PC-3 (cell line): ENCODE measurements around the gene MAPKAPK3. TPM values are rescaled to one million over a fixed set of nuclear protein-coding genes. Genes with fewer than 3 reads are reported as not detected.
"Not testable (repeated sequence)": the region's sequence is repeated elsewhere in the genome, so short reads cannot be mapped to it uniquely, and the experiment has no call there.

Experiments
- ATAC-seq: fragments of 200-7000 bp; cut with Tn5 transposase; 2 replicates; pipeline ENCODE4 v1.9.1; 2020; ENCODE audit warnings: mild to moderate bottlenecking, moderate library complexity
- BruUV-seq: library from RNA; stranded (reverse); fragments of 400-500 nt; replicated peaks from 2 replicates; lab custom pipeline; 2021; lab: Mats Ljungman, UMichigan
- CTCF ChIA-PET: fragments of 300-600 bp; sonication (Branson Sonifier 250); formaldehyde crosslinking; loops from one replicate; lab custom pipeline; 2022; ENCODE audit warnings: antibody characterized with exemption; lab: Charles Lee
- POLR2A ChIA-PET: fragments of 300-600 bp; sonication (Branson Sonifier 250); formaldehyde crosslinking; loops from one replicate; lab custom pipeline; 2022; ENCODE audit warnings: antibody characterized with exemption; ENCODE audit not compliant: unreplicated experiment; lab: Charles Lee
- DNase-seq: peaks from one replicate; pipeline ENCODE4 v3.0.0-alpha.2; 2015
- H2AFZ ChIP-seq: fragments of 300-600 bp; sonication (generic); 2 replicates; pipeline ENCODE4 v1.6.0; 2016; ENCODE audit warnings: antibody characterized with exemption, low read length
- H3F3A ChIP-seq: fragments of 300-600 bp; sonication (generic); one replicate; pipeline ENCODE4 v1.6.0; 2017; ENCODE audit warnings: antibody characterized with exemption, low read length, control low read depth, mild to moderate bottlenecking; ENCODE audit not compliant: unreplicated experiment
- H3K27ac ChIP-seq: fragments of 300-600 bp; sonication (generic); 2 replicates; pipeline ENCODE4 v1.5.1; 2016; ENCODE audit warnings: mild to moderate bottlenecking, low read length
- H3K27me3 ChIP-seq: fragments of 300-600 bp; sonication (generic); 2 replicates; pipeline ENCODE4 v1.6.1; 2016; ENCODE audit warnings: low read length, mixed read lengths
- H3K36me3 ChIP-seq: fragments of 300-600 bp; sonication (generic); 2 replicates; pipeline ENCODE4 v1.6.1; 2016; ENCODE audit warnings: low read depth, mixed run types, low read length, mixed read lengths
- H3K4me1 ChIP-seq: fragments of 300-600 bp; sonication (generic); 2 replicates; pipeline ENCODE4 v1.5.1; 2016; ENCODE audit warnings: low read length; ENCODE audit not compliant: insufficient read depth
- H3K4me2 ChIP-seq: fragments of 300-600 bp; sonication (generic); 2 replicates; pipeline ENCODE4 v1.6.0; 2016; ENCODE audit warnings: low read length
- H3K4me3 ChIP-seq: fragments of 300-600 bp; sonication (generic); 2 replicates; pipeline ENCODE4 v1.5.1; 2016; ENCODE audit warnings: mild to moderate bottlenecking, low read length, mixed read lengths
- H3K79me2 ChIP-seq: fragments of 300-600 bp; sonication (generic); 2 replicates; pipeline ENCODE4 v1.6.1; 2017; ENCODE audit warnings: low read length, mixed read lengths
- H3K9ac ChIP-seq: fragments of 300-600 bp; sonication (generic); 2 replicates; pipeline ENCODE4 v1.6.0; 2016; ENCODE audit warnings: mild to moderate bottlenecking, low read length
- H3K9me2 ChIP-seq: fragments of 300-600 bp; sonication (generic); replicated peaks from 2 replicates; pipeline ENCODE4 v1.6.1; 2016; ENCODE audit warnings: mixed run types, low read length, mixed read lengths
- H3K9me3 ChIP-seq: fragments of 300-600 bp; sonication (generic); 2 replicates; pipeline ENCODE4 v1.6.1; 2016; ENCODE audit warnings: low read length, mixed read lengths
- H4K20me1 ChIP-seq: fragments of 300-600 bp; sonication (generic); 2 replicates; pipeline ENCODE4 v1.6.1; 2016; ENCODE audit warnings: low read length, mixed read lengths
- EZH2 ChIP-seq: fragments of 300-600 bp; sonication (generic); IDR thresholded peaks from one replicate; pipeline ENCODE4 v1.6.1; 2017; ENCODE audit warnings: antibody characterized with exemption, mild to moderate bottlenecking, low read length; ENCODE audit not compliant: unreplicated experiment
- EZH2phosphoT487 ChIP-seq: fragments of 300-600 bp; sonication (generic); IDR thresholded peaks from 2 replicates; pipeline ENCODE4 v1.6.1; 2018; ENCODE audit warnings: mild to moderate bottlenecking, antibody characterized with exemption, low read length, borderline replicate concordance
- intact Hi-C: fragments of 100-400 bp; cut with micrococcal nuclease; formaldehyde crosslinking; loops from 2 replicates; pipeline ENCODE4 v1.9.0; 2023
- total RNA-seq: library from RNA; depleted of rRNA; stranded (reverse); fragments of >200 nt; gene quantifications from 2 replicates; pipeline ENCODE4 v1.2.3, GENCODE V29; 2014
- TF ChIP-seq, protein P1 (sequence below): fragments of 300-600 bp; sonication (generic); conservative IDR thresholded peaks from 2 replicates; pipeline ENCODE4 v1.5.1; 2017; ENCODE audit warnings: antibody characterized with exemption, low read depth, mild to moderate bottlenecking, low read length

MAPKAPK3 gene
- total RNA-seq, 1 experiment from 2014 or later, result 142 TPM

DNA sequence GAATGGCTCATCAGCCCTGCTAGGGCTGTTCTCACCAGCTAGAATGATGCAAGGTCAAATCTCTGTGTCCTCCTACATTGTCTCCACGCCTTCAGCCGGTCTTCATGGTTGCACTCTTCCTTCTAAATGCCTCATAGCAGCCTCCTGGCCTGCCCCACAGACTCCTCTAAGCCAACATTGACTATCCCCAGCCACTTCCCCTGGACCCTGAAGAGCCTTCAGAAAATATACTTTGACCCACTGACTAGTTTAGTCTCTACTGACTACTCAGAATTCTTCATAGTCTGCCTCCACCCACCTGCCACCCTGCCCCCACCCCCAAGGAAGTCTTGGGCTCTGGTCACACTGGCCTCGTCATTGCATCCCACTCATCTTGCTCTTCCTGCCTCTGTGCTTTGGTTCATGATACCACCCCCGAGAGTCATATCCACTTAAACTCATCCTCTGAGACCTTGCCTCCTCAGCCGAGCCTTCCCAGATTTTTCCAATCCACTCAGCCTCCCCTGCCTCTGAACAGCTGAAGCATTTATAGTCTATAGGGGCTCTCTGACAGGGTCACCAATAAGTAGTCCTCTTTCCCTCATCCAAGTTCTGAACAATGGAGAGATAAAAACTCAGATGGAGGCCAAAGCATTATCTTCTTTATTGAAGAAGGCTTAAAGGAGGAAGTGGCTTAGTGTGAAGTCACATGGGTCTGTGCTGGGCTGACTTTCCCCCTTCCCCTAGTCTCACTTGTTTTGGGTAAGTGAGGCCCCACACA is 48.3 kb downstream of the MAPKAPK3 start:
- POLR2A ChIA-PET, result no interaction called here
- H3F3A ChIP-seq, result no peaks in the 10 kb centered on the region
- no peak overlapping the region for H3K4me2 ChIP-seq
- no peak for ATAC-seq
- H3K27ac ChIP-seq, result no peak overlapping the region
- H3K9me3 ChIP-seq, result no peaks in the 10 kb centered on the region
- DNase-seq, result no peak
- H3K4me1 ChIP-seq, result no peaks in the 10 kb centered on the region
- H3K9ac ChIP-seq, result no peak overlapping the region
- TF ChIP-seq EZH2phosphoT487, result no peak
- no peak for TF ChIP-seq EZH2
- TF ChIP-seq, protein P1, sequence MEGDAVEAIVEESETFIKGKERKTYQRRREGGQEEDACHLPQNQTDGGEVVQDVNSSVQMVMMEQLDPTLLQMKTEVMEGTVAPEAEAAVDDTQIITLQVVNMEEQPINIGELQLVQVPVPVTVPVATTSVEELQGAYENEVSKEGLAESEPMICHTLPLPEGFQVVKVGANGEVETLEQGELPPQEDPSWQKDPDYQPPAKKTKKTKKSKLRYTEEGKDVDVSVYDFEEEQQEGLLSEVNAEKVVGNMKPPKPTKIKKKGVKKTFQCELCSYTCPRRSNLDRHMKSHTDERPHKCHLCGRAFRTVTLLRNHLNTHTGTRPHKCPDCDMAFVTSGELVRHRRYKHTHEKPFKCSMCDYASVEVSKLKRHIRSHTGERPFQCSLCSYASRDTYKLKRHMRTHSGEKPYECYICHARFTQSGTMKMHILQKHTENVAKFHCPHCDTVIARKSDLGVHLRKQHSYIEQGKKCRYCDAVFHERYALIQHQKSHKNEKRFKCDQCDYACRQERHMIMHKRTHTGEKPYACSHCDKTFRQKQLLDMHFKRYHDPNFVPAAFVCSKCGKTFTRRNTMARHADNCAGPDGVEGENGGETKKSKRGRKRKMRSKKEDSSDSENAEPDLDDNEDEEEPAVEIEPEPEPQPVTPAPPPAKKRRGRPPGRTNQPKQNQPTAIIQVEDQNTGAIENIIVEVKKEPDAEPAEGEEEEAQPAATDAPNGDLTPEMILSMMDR, result no peak
- BruUV-seq, result no TSS peak
- H3K27me3 ChIP-seq, result no peaks in the 10 kb centered on the region
- H2AFZ ChIP-seq, result no peak overlapping the region
- H3K9me2 ChIP-seq, result no peaks in the 10 kb centered on the region
- CTCF ChIA-PET, result no interaction called here
- no peaks in the 10 kb centered on the region for H3K36me3 ChIP-seq
- no peaks in the 10 kb centered on the region for H4K20me1 ChIP-seq
- H3K4me3 ChIP-seq, result no peak overlapping the region
- intact Hi-C loops, result no loop called here
- no peaks in the 10 kb centered on the region for H3K79me2 ChIP-seq

DNA sequence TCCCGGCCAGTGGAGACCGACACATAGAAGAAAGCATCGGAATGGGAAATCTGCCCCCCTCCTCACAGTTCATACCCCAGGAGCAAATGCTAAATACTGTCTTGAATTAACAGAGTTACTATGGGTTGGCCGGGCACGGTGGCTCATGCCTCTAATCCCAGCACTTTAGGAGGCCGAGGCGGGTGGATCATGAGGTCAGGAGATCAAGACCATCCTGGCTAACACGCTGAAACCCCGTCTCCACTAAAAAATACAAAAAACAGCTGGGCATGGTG is 48.8 kb downstream of the MAPKAPK3 start:
- H3K9ac ChIP-seq, H3F3A ChIP-seq, H4K20me1 ChIP-seq, H3K9me2 ChIP-seq, H3K4me2 ChIP-seq, H2AFZ ChIP-seq, H3K79me2 ChIP-seq, BruUV-seq, H3K36me3 ChIP-seq, DNase-seq, ATAC-seq, H3K4me1 ChIP-seq, H3K27ac ChIP-seq, POLR2A ChIA-PET, intact Hi-C loops, H3K27me3 ChIP-seq, H3K9me3 ChIP-seq, H3K4me3 ChIP-seq, CTCF ChIA-PET: not testable (repeated sequence)

DNA sequence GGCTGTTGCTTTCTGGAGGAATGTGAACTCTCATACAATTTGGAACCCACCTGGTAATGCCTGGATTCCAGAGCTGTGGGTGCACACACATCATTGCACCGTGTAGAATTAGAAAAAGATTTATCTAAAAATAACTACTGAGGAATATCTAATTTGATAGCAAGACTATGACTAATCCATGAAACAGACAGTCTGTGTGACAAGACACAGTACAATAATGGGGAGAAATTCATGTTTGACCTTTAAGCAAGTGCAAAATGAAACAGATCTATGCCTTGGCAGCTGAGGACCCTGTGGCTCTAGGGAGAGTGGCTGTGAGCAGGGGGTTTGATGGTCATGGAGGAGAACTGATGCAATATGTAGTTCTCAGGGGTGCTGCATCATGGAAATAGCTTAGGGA is 49.9 kb downstream of the MAPKAPK3 start:
- H3K9ac ChIP-seq, result no peak overlapping the region
- no peak for DNase-seq
- no peaks in the 10 kb centered on the region for H3K79me2 ChIP-seq
- peaks cover 11% of the 10 kb centered on the region for H3K4me1 ChIP-seq
- intact Hi-C loops, result no loop called here
- TF ChIP-seq EZH2 (no peak), EZH2phosphoT487 (no peak)
- TF ChIP-seq, protein P1, result no peak
- ChIA-PET POLR2A (no interaction called here), CTCF (no interaction called here)
- no TSS peak for BruUV-seq
- H3K9me2 ChIP-seq, result no peaks in the 10 kb centered on the region
- no peaks in the 10 kb centered on the region for H3K36me3 ChIP-seq
- H3K4me2 ChIP-seq, result no peak overlapping the region
- H2AFZ ChIP-seq, result no peak overlapping the region
- peaks cover 1% of the 10 kb centered on the region for H3K27me3 ChIP-seq
- H3F3A ChIP-seq, result no peaks in the 10 kb centered on the region
- peaks cover 3% of the 10 kb centered on the region; the same call in 1 of the 2 replicates for H4K20me1 ChIP-seq
- no peak for ATAC-seq
- no peaks in the 10 kb centered on the region for H3K9me3 ChIP-seq
- H3K4me3 ChIP-seq, result no peak overlapping the region
- H3K27ac ChIP-seq, result no peak overlapping the region
